ENCODE results near the gene RANBP9. TPM values are rescaled to one million over a fixed set of nuclear protein-coding genes. Genes with fewer than 3 reads are reported as not detected.

RANBP9 gene
- total RNA-seq, 1 donor: 53.9 TPM

- Histone ChIP-seq H3K79me2 (ENCODE audit: insufficient read depth, low read length) (peaks cover 95% of the 10 kb centered on the region), H4K20me1 (ENCODE audit: insufficient read depth, low read length) (peaks cover 20% of the 10 kb centered on the region), H3K9me3 (ENCODE audit: low read depth, low read length) (no peaks in the 10 kb centered on the region), H3K27ac (ENCODE audit: low read depth, low read length) (no peak overlapping the region), H2AFZ (ENCODE audit: low read length) (no peak overlapping the region), H3K36me3 (ENCODE audit: insufficient read depth, low read length) (peaks cover 2% of the 10 kb centered on the region), H3K27me3 (ENCODE audit: insufficient read depth, low read length) (no peaks in the 10 kb centered on the region), H3K4me3 (ENCODE audit: insufficient read depth, low read length) (no peak overlapping the region), H3K4me2 (ENCODE audit: insufficient read depth, low read length) (no peak overlapping the region), H3K4me1 (ENCODE audit: insufficient read depth, low read length) (peaks cover 3% of the 10 kb centered on the region)
- DNase-seq (ENCODE audit: insufficient read length, low spot score, missing footprints): no peak
- no peak for TF ChIP-seq CTCF (IDR thresholded peaks at IDR 0.05; ENCODE audit: extremely low read depth, low read depth, low read length)
Measured at GRCh38 chr6:13676551-13677156, 35.0 kb downstream of the RANBP9 start.

GRCh38 chr6:13674533-13675190 lies 37.0 kb downstream of the RANBP9 start:
- Histone ChIP-seq H3K9me3 (ENCODE audit: low read depth, low read length) (no peaks in the 10 kb centered on the region), H2AFZ (ENCODE audit: low read length) (no peak overlapping the region), H3K27me3 (ENCODE audit: insufficient read depth, low read length) (no peaks in the 10 kb centered on the region), H3K4me1 (ENCODE audit: insufficient read depth, low read length) (peaks cover 3% of the 10 kb centered on the region), H3K4me3 (ENCODE audit: insufficient read depth, low read length) (no peak overlapping the region), H3K4me2 (ENCODE audit: insufficient read depth, low read length) (no peak overlapping the region), H3K27ac (ENCODE audit: low read depth, low read length) (no peak overlapping the region), H3K36me3 (ENCODE audit: insufficient read depth, low read length) (no peaks in the 10 kb centered on the region), H4K20me1 (ENCODE audit: insufficient read depth, low read length) (peaks cover 20% of the 10 kb centered on the region), H3K79me2 (ENCODE audit: insufficient read depth, low read length) (peaks cover 94% of the 10 kb centered on the region)
- DNase-seq (ENCODE audit: insufficient read length, low spot score, missing footprints): no peak
- no peak for TF ChIP-seq CTCF (IDR thresholded peaks at IDR 0.05; ENCODE audit: extremely low read depth, low read depth, low read length)

GRCh38 chr6:13673825-13674444 lies 37.7 kb downstream of the RANBP9 start:
- Histone ChIP-seq H3K27me3 (ENCODE audit: insufficient read depth, low read length) (no peaks in the 10 kb centered on the region), H3K9me3 (ENCODE audit: low read depth, low read length) (no peaks in the 10 kb centered on the region), H3K4me1 (ENCODE audit: insufficient read depth, low read length) (peaks cover 3% of the 10 kb centered on the region), H3K4me3 (ENCODE audit: insufficient read depth, low read length) (no peak overlapping the region), H4K20me1 (ENCODE audit: insufficient read depth, low read length) (peaks cover 20% of the 10 kb centered on the region), H3K27ac (ENCODE audit: low read depth, low read length) (no peak overlapping the region), H3K4me2 (ENCODE audit: insufficient read depth, low read length) (no peak overlapping the region), H3K79me2 (ENCODE audit: insufficient read depth, low read length) (peaks cover 96% of the 10 kb centered on the region), H3K36me3 (ENCODE audit: insufficient read depth, low read length) (no peaks in the 10 kb centered on the region), H2AFZ (ENCODE audit: low read length) (no peak overlapping the region)
- DNase-seq (ENCODE audit: insufficient read length, low spot score, missing footprints): no peak
- no peak for TF ChIP-seq CTCF (IDR thresholded peaks at IDR 0.05; ENCODE audit: extremely low read depth, low read depth, low read length)

- H4K20me1 ChIP-seq (ENCODE audit: insufficient read depth, low read length): peaks cover 18% of the 10 kb centered on the region
- peaks cover 3% of the 10 kb centered on the region for H3K4me1 ChIP-seq (ENCODE audit: insufficient read depth, low read length)
- no peak overlapping the region for H2AFZ ChIP-seq (ENCODE audit: low read length)
- H3K4me2 ChIP-seq (ENCODE audit: insufficient read depth, low read length): no peak overlapping the region
- no peak overlapping the region for H3K27ac ChIP-seq (ENCODE audit: low read depth, low read length)
- H3K4me3 ChIP-seq (ENCODE audit: insufficient read depth, low read length): no peak overlapping the region
- no peaks in the 10 kb centered on the region for H3K9me3 ChIP-seq (ENCODE audit: low read depth, low read length)
- peaks cover 96% of the 10 kb centered on the region for H3K79me2 ChIP-seq (ENCODE audit: insufficient read depth, low read length)
- H3K27me3 ChIP-seq (ENCODE audit: insufficient read depth, low read length): no peaks in the 10 kb centered on the region
- no peaks in the 10 kb centered on the region for H3K36me3 ChIP-seq (ENCODE audit: insufficient read depth, low read length)
- DNase-seq (ENCODE audit: insufficient read length, low spot score, missing footprints): no peak
- no peak for TF ChIP-seq CTCF (IDR thresholded peaks at IDR 0.05; ENCODE audit: extremely low read depth, low read depth, low read length)
Measured at GRCh38 chr6:13673368-13673767, 38.3 kb downstream of the RANBP9 start.
